Head of caudate nucleus (tissue), 42 donors: ENCODE results near the gene ENO4.

Source experiments
- DNase-seq, 42 donors: peaks; one replicate each; pipeline versions ENCODE4 v3.0.0 to v3.0.0-alpha.2; 2020 to 2021; ENCODE audit warnings: mixed read lengths in 7 of 42
- intact Hi-C: fragments of 100-400 bp; cut with DNase I; formaldehyde crosslinking; loops from one replicate; pipeline ENCODE4 v1.15.0; 2022

ENO4 gene

DNA sequence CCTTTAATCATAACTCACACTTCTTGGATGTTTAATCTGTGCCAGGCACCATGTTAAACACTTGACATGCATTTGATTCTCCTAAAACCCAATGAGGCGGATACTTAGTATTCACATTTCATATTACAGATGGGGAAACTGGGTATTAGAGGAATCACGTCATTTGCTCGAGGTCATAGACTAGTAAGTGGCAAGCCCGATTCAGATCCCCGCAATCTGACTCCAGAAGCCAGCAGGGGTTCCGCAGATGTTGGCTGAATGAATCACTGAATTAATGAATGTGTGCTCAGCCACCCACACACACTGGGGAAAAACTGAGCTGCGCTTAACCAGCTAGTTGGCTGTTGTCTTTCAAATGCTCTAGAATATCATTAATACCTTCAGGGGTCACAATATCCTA lies 22.5 kb upstream of the ENO4 start:
- peak in 29 of 42 donors; percentile 42 to 81 (median 58) for DNase-seq

DNA sequence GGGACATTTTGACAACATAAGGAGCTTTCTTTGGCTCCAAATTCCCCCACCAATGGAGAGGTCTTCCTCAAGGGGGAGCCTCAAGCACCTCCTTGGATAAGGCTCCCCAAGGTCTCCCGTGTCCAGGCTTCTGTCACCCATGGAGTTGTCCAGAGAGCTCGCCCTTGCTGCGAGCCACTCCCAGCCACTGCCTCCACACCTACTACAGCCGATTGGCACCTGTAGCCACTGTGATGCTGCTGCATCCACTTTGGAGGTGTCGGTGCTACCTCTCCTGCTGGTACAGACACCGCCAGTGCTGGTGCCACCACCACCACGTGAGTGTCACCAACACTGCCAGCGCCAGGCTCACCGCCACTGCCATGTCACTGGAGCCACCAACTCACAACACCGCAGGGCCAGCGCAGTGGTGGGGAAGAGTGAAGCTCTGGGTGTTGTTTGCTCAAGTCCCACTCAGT lies 22.1 kb upstream of the ENO4 start:
- intact Hi-C loops = no loop called here
- DNase-seq = no peak

More for the DNA sequence above, 22.5 kb upstream of the ENO4 start:
- intact Hi-C loops = no loop called here

- DNase-seq = peak in 1 of 42 donors; percentile 29
- intact Hi-C loops = no loop called here
Measured at GRCh38 chr10:116828116-116828515, 21.2 kb upstream of the ENO4 start.

DNA sequence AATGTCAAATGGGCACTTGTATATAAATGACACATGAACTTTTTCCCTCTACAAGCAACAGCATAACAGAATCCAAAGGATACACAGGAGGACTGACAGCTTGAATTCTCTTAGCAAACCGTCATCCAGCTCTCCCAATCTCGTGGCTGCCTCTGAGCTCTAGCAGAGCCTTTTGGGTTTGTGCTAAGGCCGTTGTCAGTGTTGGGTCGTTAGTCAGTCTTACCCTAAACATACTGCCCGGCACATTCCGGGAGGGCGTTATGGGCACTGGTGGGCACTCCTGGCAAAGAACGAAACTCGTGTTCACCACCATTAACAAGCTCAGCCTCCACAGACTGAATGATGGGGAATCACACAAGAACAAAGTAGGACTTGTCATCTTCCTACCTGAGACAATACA lies 19.6 kb upstream of the ENO4 start:
- intact Hi-C loops = no loop called here
- peak in 1 of 42 donors; percentile 10 for DNase-seq

- intact Hi-C loops = no loop called here
- DNase-seq = no peak
Measured at GRCh38 chr10:116831086-116831485, 18.2 kb upstream of the ENO4 start.

- intact Hi-C loops = no loop called here
Measured at GRCh38 chr10:116831790-116832189, 17.5 kb upstream of the ENO4 start.

GRCh38 chr10:116833986-116834985 lies 15.0 kb upstream of the ENO4 start:
- peak in 9 of 42 donors; percentile 6 to 52 (median 23) for DNase-seq
- intact Hi-C loops = no loop called here

More at GRCh38 chr10:116831790-116832189, 17.5 kb upstream of the ENO4 start:
- peak in 1 of 42 donors; percentile 20 for DNase-seq

- intact Hi-C loops = no loop called here
- peak in 12 of 42 donors; percentile 4 to 70 (median 30) for DNase-seq
Measured at GRCh38 chr10:116835658-116836057, 13.6 kb upstream of the ENO4 start.

DNA sequence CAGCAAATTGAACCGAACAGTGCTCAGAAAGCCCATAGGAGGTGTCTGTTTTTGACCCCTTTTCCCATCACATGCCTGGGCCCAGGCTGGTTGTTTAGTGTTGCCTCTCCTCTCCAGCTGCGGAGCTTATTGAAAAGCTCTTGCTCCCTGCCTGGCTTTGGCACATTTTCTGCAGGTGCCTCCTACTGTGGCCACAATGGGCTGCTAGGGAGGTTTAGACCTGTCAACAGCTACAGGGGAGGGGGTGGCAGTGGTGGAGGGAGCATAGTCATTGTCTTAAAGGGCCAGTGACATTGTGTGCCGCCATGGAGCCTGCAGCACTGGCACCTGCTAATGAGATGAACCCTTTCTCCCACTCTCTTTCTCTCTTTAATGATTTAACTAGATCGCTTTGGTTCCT lies 13.2 kb upstream of the ENO4 start:
- intact Hi-C loops = no loop called here
- peak in 1 of 42 donors; percentile 16 for DNase-seq

DNA sequence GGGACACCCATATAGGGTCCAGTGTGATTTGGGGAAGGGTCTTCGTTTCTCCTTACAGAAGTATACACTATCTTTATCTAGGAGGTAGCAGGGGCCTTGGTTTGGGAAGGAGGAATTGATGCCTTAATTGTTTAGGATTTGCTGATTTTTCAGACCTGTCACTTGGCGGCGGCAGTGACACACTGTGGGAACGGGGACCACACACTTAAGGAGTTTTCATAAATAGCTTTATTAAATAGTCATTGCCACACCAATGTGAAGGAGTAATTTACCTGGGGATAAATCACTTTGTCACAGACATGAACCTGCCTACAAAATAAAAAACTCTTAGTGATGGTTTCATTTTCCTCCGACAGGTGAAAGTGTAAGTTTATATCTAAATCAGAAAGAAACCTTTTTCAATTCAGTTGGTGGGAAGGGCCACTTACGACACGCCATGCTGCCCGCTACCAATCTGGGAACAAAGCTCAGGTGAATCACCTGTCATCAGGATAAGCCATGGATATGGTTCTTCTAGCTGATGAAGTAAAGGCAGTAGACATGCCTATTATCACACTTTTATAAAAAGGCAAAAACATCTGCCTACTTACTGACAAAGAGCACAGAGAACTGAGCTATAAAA lies 12.3 kb upstream of the ENO4 start:
- intact Hi-C loops = no loop called here
- peak in 1 of 42 donors; percentile 9 for DNase-seq

GRCh38 chr10:116838143-116838725 lies 11.1 kb upstream of the ENO4 start:
- no peak for DNase-seq
- intact Hi-C loops = no loop called here

- no peak for DNase-seq
- intact Hi-C loops = no loop called here
Measured at GRCh38 chr10:116840389-116841075, 8.8 kb upstream of the ENO4 start.

DNA sequence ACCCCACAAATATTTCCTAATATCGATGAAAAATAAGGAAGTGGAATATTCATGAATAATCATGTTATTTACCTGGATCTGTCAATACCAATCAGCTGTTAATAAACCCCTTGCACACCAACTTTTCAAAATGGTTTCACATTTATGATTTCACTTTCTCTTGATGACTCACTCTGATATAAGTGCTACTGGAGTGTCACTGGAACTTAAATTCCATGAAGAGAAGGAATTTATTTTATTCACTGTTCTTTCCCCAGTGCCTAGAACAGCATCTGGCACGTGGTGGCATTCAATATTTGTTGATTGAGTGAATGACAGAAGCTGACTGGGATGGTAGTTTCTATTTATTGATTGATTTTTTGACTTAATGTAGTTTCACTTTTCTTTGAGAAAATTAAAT lies 3.5 kb upstream of the ENO4 start:
- intact Hi-C loops = no loop called here
- DNase-seq = no peak

GRCh38 chr10:116848032-116848943 lies 1.0 kb upstream of the ENO4 start:
- DNase-seq = no peak
- intact Hi-C loops = no loop called here

GRCh38 chr10:116848944-116849247 lies 403 bp upstream of the ENO4 start:
- intact Hi-C loops = no loop called here
- DNase-seq = peak in 6 of 42 donors; percentile 8 to 50 (median 16)

- DNase-seq = no peak
- intact Hi-C loops = no loop called here
Measured at GRCh38 chr10:116850058-116850611, 836 bp downstream of the ENO4 start.

DNA sequence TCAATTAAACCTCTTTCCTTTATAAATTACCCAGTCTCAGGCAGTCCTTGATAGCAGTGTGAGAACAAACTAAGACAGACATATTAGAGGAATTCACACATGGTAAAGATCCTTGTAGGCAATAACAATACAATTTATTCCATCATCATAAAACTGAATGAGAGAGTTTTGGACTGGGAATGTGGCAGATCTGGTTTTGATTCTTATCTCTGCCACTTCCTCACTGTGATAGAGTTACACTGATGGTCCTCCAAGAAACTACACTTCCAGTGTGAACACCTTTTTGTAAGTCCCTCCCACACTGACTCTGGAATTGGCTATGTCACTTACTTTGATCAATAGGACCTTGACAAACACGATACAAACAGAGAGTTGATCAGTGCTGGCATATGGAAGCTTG lies 2.9 kb downstream of the ENO4 start:
- no peak for DNase-seq
- intact Hi-C loops = no loop called here

DNA sequence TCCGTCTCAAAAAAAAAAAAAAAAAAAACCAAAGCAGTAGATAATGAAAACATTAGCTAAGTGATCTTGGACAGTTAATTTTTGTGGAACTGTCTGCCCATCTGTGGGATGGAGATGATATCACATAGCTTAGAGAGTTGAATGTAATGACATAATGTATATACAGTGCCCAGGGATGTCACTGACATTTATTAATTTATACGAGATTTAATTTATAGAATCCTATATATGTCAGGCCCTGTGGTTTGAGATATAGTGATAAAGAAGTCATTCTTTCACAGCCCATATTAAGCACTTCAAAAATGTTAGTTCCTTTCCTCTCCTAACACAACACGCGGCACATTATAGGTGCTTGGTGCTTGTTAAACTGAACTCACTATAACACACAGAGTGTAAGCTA lies 4.0 kb downstream of the ENO4 start:
- no peak for DNase-seq
- intact Hi-C loops = no loop called here
